Trophoblast cell (in vitro differentiated cells and primary cell): Measurements from ENCODE around the gene SVEP1.

Source experiments
- DNase-seq, 2 donors: peaks; one replicate each; pipeline ENCODE4 v3.0.0-alpha.2; 2016
- H2AFZ ChIP-seq: 2 replicates; pipeline ENCODE4 v1.6.1; 2013; ENCODE audit warnings: low read length, moderate library complexity, mild to moderate bottlenecking; ENCODE audit not compliant: insufficient read depth, poor library complexity
- H2AK5ac ChIP-seq: 2 replicates; pipeline ENCODE4 v1.6.1; 2013; ENCODE audit warnings: mild to moderate bottlenecking, low read length
- H2BK120ac ChIP-seq: 2 replicates; pipeline ENCODE4 v1.6.1; 2013; ENCODE audit warnings: low read length, mild to moderate bottlenecking, moderate library complexity; ENCODE audit not compliant: insufficient read depth, poor library complexity
- H2BK12ac ChIP-seq: 2 replicates; pipeline ENCODE4 v1.6.1; 2013; ENCODE audit warnings: mild to moderate bottlenecking, low read length, moderate library complexity
- H2BK5ac ChIP-seq: 2 replicates; pipeline ENCODE4 v1.6.1; 2013; ENCODE audit warnings: low read length, low read depth, moderate library complexity, mild to moderate bottlenecking; ENCODE audit not compliant: poor library complexity
- H3K14ac ChIP-seq: 2 replicates; pipeline ENCODE4 v1.6.1; 2013; ENCODE audit warnings: mild to moderate bottlenecking, low read length
- H3K18ac ChIP-seq: 2 replicates; pipeline ENCODE4 v1.6.1; 2013; ENCODE audit warnings: mild to moderate bottlenecking, low read length
- H3K23ac ChIP-seq: 2 replicates; pipeline ENCODE4 v1.6.1; 2013; ENCODE audit warnings: low read length
- H3K27ac ChIP-seq: 2 replicates; pipeline ENCODE4 v1.5.1; 2013; ENCODE audit warnings: low read depth, mild to moderate bottlenecking, inconsistent platforms, low read length, moderate library complexity
- H3K27me3 ChIP-seq: 2 replicates; pipeline ENCODE4 v1.6.1; 2013; ENCODE audit warnings: inconsistent platforms, mild to moderate bottlenecking, low read length, moderate library complexity; ENCODE audit not compliant: insufficient read depth
- H3K36me3 ChIP-seq, 2 experiments: 1 replicate in 1 of 2; 2 replicates in 1 of 2; pipeline ENCODE4 v1.6.1; 2013; ENCODE audit warnings: low read length in 2 of 2, mild to moderate bottlenecking in 2 of 2, moderate library complexity in 1 of 2; ENCODE audit not compliant: insufficient read depth in 2 of 2, control insufficient read depth in 1 of 2
- H3K4ac ChIP-seq: 2 replicates; pipeline ENCODE4 v1.6.1; 2013; ENCODE audit warnings: low read depth, mild to moderate bottlenecking, low read length, moderate library complexity
- H3K4me1 ChIP-seq, 2 experiments: 1 replicate in 1 of 2; 2 replicates in 1 of 2; pipeline ENCODE4 v1.6.1; 2013; ENCODE audit warnings: low read length in 2 of 2, mild to moderate bottlenecking in 2 of 2, moderate library complexity in 1 of 2; ENCODE audit not compliant: insufficient read depth in 2 of 2, control insufficient read depth in 1 of 2
- H3K4me2 ChIP-seq: 2 replicates; pipeline ENCODE4 v1.6.1; 2013; ENCODE audit warnings: inconsistent platforms, mild to moderate bottlenecking, low read length, moderate library complexity
- H3K4me3 ChIP-seq: 2 replicates; pipeline ENCODE4 v1.5.1; 2013; ENCODE audit warnings: mild to moderate bottlenecking, low read depth, low read length, inconsistent platforms
- H3K79me1 ChIP-seq: one replicate; pipeline ENCODE4 v1.6.1; 2013; ENCODE audit warnings: low read length
- H3K79me2 ChIP-seq: 2 replicates; pipeline ENCODE4 v1.6.1; 2013; ENCODE audit warnings: low read length, mild to moderate bottlenecking; ENCODE audit not compliant: control insufficient read depth, insufficient read depth, poor library complexity
- H3K9ac ChIP-seq: 2 replicates; pipeline ENCODE4 v1.6.1; 2013; ENCODE audit warnings: mild to moderate bottlenecking, low read length
- H3K9me3 ChIP-seq: 2 replicates; pipeline ENCODE4 v1.6.1; 2013; ENCODE audit warnings: low read depth, mild to moderate bottlenecking, control low read depth, inconsistent platforms, low read length; ENCODE audit not compliant: insufficient read depth
- H4K12ac ChIP-seq: 2 replicates; pipeline ENCODE4 v1.6.1; 2013; ENCODE audit warnings: low read depth, mild to moderate bottlenecking, low read length, moderate library complexity
- H4K8ac ChIP-seq: 2 replicates; pipeline ENCODE4 v1.6.1; 2013; ENCODE audit warnings: low read depth, mild to moderate bottlenecking, low read length, moderate library complexity
- H4K91ac ChIP-seq: one replicate; pipeline ENCODE4 v1.6.1; 2013; ENCODE audit warnings: low read depth, mild to moderate bottlenecking, low read length, moderate library complexity
- WGBS: extraction: QIAGEN DNeasy Blood & Tissue Kit; methylation state at CpG from one replicate; pipeline ENCODE4 v1.1.7; 2013; ENCODE audit warnings: missing lambda C conversion rate; ENCODE audit not compliant: insufficient read length, insufficient coverage; ENCODE audit errors: extremely low coverage; 5-methylcytosine and 5-hydroxymethylcytosine counted together

Gene SVEP1

DNA sequence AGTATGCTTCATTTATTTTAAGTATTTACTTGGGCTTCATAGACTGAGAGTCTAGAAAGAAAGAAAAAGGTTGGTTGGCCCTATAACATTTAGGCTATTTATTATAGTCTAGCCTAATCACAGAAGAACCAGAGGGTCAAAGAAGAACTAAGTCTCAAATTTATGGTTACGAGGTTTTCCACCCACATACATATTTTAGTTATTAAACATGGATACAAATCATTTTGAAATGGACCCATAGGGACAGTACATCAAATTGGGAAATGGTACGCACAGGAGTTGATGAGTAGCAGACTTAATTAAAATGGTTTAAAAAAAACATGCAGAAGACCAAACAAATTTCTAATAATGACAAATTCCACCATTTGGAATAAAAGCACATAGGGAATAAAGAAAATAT is 17.7 kb downstream of the SVEP1 start:
- no peaks in the 10 kb centered on the region for H3K4me1 ChIP-seq
- H3K4me3 ChIP-seq, result no peak overlapping the region
- H4K8ac ChIP-seq, result no peak overlapping the region
- no peak overlapping the region for H2BK12ac ChIP-seq
- H3K27me3 ChIP-seq, result no peaks in the 10 kb centered on the region
- no peak overlapping the region for H3K27ac ChIP-seq
- no peak overlapping the region for H2AFZ ChIP-seq
- H2BK120ac ChIP-seq, result no peak overlapping the region
- no peak overlapping the region for H3K18ac ChIP-seq
- no peak overlapping the region for H3K4ac ChIP-seq
- H3K23ac ChIP-seq, result no peak overlapping the region
- H3K9me3 ChIP-seq, result no peaks in the 10 kb centered on the region
- H4K91ac ChIP-seq, result no peak overlapping the region
- no peak overlapping the region for H3K14ac ChIP-seq
- WGBS, result no CpG with 5 or more reads among the region's 2 CpGs
- H2BK5ac ChIP-seq, result no peak overlapping the region
- no peak overlapping the region for H2AK5ac ChIP-seq
- no peak overlapping the region for H3K4me2 ChIP-seq
- H3K79me2 ChIP-seq, result no peaks in the 10 kb centered on the region
- H3K79me1 ChIP-seq, result no peaks in the 10 kb centered on the region
- no peaks in the 10 kb centered on the region for H3K36me3 ChIP-seq
- no peak overlapping the region for H4K12ac ChIP-seq
- no peak for DNase-seq
- H3K9ac ChIP-seq, result no peak overlapping the region

DNA sequence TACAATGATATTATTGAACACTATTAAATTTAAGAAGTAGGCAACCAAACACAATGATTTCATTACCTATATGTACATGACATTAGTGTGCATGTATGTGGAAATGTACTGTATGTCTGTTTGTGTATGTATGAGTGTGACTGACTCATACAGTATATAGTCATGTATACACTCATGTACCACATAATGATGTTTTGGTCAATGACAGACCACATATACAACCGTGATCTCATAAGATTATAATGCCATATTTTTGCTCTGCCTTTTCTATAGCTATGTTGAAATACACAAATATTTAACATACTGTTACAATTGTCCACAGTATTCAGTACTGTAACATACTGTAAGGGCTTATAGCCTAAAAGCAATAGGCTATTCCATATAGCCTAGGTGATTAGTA is 19.7 kb downstream of the SVEP1 start:
- Histone ChIP-seq H4K12ac (no peak overlapping the region), H2AK5ac (no peak overlapping the region), H3K27ac (no peak overlapping the region), H3K4ac (no peak overlapping the region), H3K27me3 (no peaks in the 10 kb centered on the region), H3K18ac (no peak overlapping the region), H3K9me3 (no peaks in the 10 kb centered on the region), H2BK5ac (no peak overlapping the region), H2BK120ac (no peak overlapping the region), H3K4me3 (no peak overlapping the region), H2BK12ac (no peak overlapping the region), H3K23ac (no peak overlapping the region), H3K4me1 (no peaks in the 10 kb centered on the region), H3K36me3 (no peaks in the 10 kb centered on the region), H3K14ac (no peak overlapping the region), H3K79me1 (no peaks in the 10 kb centered on the region), H3K9ac (no peak overlapping the region), H2AFZ (no peak overlapping the region), H3K79me2 (no peaks in the 10 kb centered on the region), H4K91ac (no peak overlapping the region), H4K8ac (no peak overlapping the region), H3K4me2 (no peak overlapping the region)
- peak in 1 of 2 donors; percentile 63 for DNase-seq
- WGBS, result no CpG with 5 or more reads among the region's 1 CpG

DNA sequence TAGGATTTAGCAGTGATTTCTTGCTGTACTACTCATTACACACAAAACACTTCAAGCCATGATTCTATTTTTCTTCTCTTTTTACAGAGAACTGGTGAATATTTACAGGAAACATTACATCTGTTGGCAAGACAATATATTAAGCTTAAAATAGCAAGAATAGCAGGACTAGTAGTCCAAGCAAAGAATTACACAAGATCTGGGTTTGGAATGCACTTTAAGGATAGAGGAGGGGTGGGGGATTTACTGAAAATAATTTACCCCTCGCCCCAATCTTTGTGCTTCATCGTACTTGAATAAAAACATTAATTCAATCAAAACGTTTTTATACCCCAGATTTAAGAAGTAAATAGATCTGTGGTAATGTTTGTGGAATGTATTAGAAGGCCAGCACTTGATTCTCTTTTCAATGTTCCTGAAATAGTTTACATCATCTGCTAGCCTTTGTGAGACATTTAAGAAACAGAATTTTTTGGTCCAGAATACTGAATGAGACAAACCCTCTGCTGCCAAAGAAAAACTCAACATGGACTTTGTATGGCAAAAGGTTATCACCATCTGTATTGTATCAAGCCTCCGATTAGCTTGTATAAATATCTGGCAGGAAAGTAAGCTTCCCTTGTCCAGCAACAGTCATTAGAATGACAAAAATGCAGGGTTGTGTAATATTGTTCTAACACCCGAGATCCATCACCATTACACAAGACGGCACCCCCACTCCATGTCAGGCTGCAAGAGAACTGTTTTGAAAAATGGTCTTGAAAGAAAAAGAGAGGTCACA is 23.8 kb downstream of the SVEP1 start:
- H3K4me1 ChIP-seq, result no peaks in the 10 kb centered on the region
- no peaks in the 10 kb centered on the region for H3K9me3 ChIP-seq
- H3K4ac ChIP-seq, result no peak overlapping the region
- H3K23ac ChIP-seq, result no peak overlapping the region
- no peaks in the 10 kb centered on the region for H3K27me3 ChIP-seq
- no peak overlapping the region for H3K4me3 ChIP-seq
- H3K27ac ChIP-seq, result no peak overlapping the region
- H2BK120ac ChIP-seq, result no peak overlapping the region
- DNase-seq, result no peak
- H3K4me2 ChIP-seq, result no peak overlapping the region
- no peak overlapping the region for H2AFZ ChIP-seq
- H2BK5ac ChIP-seq, result no peak overlapping the region
- WGBS, result no CpG with 5 or more reads among the region's 6 CpGs
- no peak overlapping the region for H3K18ac ChIP-seq
- H3K79me2 ChIP-seq, result no peaks in the 10 kb centered on the region
- H4K91ac ChIP-seq, result no peak overlapping the region
- H3K9ac ChIP-seq, result no peak overlapping the region
- H4K12ac ChIP-seq, result no peak overlapping the region
- no peak overlapping the region for H3K14ac ChIP-seq
- no peaks in the 10 kb centered on the region for H3K79me1 ChIP-seq
- no peaks in the 10 kb centered on the region for H3K36me3 ChIP-seq
- H2AK5ac ChIP-seq, result no peak overlapping the region
- H2BK12ac ChIP-seq, result no peak overlapping the region
- no peak overlapping the region for H4K8ac ChIP-seq

DNA sequence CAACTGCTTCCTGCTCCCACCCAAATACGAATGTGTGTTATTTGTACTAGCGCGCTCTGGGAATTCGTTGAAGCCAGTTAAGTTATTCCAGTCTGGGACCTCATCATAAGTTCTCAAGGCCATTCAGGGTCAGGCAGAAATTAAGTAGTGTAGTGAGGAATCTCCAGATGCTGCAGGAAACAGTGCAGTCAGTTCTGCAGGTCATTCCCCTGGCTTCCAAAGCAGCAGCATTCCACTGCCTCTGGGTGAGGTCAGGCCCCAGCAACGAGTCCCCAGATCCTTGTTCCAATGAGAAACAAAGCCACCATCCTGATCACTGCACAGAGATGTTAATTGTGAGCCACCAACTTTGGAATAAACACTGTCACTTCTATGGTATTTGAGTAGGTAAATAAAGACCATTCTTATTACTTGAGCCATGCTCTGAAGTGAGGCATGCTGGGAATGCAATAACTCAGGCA is 33.1 kb downstream of the SVEP1 start:
- no peak overlapping the region for H3K9ac ChIP-seq
- H2BK120ac ChIP-seq, result no peak overlapping the region
- no peaks in the 10 kb centered on the region for H3K27me3 ChIP-seq
- H4K91ac ChIP-seq, result no peak overlapping the region
- no peak overlapping the region for H3K4me2 ChIP-seq
- WGBS, result no CpG with 5 or more reads among the region's 5 CpGs
- H3K4me3 ChIP-seq, result no peak overlapping the region
- DNase-seq, result peak; percentile 38 to 63
- no peak overlapping the region for H3K4ac ChIP-seq
- H3K23ac ChIP-seq, result no peak overlapping the region
- peaks cover 0 to 7% of the 10 kb centered on the region in 2 experiments for H3K4me1 ChIP-seq
- no peak overlapping the region for H3K18ac ChIP-seq
- H3K14ac ChIP-seq, result no peak overlapping the region
- H3K36me3 ChIP-seq, result no peaks in the 10 kb centered on the region
- H3K79me1 ChIP-seq, result no peaks in the 10 kb centered on the region
- H4K12ac ChIP-seq, result no peak overlapping the region
- no peaks in the 10 kb centered on the region for H3K9me3 ChIP-seq
- no peak overlapping the region for H4K8ac ChIP-seq
- peak overlapping the region; percentile 8 for H2AFZ ChIP-seq
- H3K27ac ChIP-seq, result no peak overlapping the region
- no peak overlapping the region for H2BK5ac ChIP-seq
- H3K79me2 ChIP-seq, result no peaks in the 10 kb centered on the region
- H2BK12ac ChIP-seq, result no peak overlapping the region
- no peak overlapping the region for H2AK5ac ChIP-seq
